ENCODE results near the gene SNTB2. TPM values are rescaled to one million over a fixed set of nuclear protein-coding genes. Genes with fewer than 3 reads are reported as not detected.

SNTB2 gene
- total and polyA plus RNA-seq, 9 of the 15 experiments (the other 6 are each of a cell fraction or from before 2014, with no cell fraction given): 1.2 to 13.7 (median 5.7) TPM

- in situ Hi-C loops (cut with MboI) (no loop called here), intact Hi-C loops (cut with micrococcal nuclease) (no loop called here)
- Histone ChIP-seq H3K79me2 (ENCODE audit: control insufficient read depth, insufficient read depth, low read length) (peaks cover 37% of the 10 kb centered on the region), H3K4me2 (ENCODE audit: insufficient read depth, low read length) (no peak overlapping the region), H3K27me3 (ENCODE audit: control insufficient read depth in 2 of 2, insufficient read depth in 2 of 2, low read length in 2 of 2) (no peaks in the 10 kb centered on the region), H3K4me1 (replicated peaks in 1 of 2; ENCODE audit: control insufficient read depth in 2 of 2, insufficient read depth in 2 of 2, low read length in 2 of 2) (peaks cover 2 to 18% of the 10 kb centered on the region in 2 experiments; a peak in 4 of 5 replicates), H4K20me1 (replicated peaks; ENCODE audit: control insufficient read depth, insufficient read depth, low read length) (peaks cover 11% of the 10 kb centered on the region; the same call in 1 of the 2 replicates), H3K36me3 (ENCODE audit: control insufficient read depth, insufficient read depth, low read length) (peaks cover 94% of the 10 kb centered on the region), H3K4me3 (no peak overlapping the region), H3K27ac (ENCODE audit: extremely low read depth, low read depth, low read length) (no peak overlapping the region), H3K9ac (ENCODE audit: insufficient read depth in 1 of 2, low read depth in 2 of 2, low read length in 2 of 2) (peak overlapping the region in 1 of 2 experiments; percentile 17; a peak in 2 of 4 replicates), H3K9me3 (replicated peaks; ENCODE audit: control insufficient read depth, insufficient read depth, low read depth, low read length) (no peaks in the 10 kb centered on the region), H2AFZ (ENCODE audit: low read depth, low read length) (no peak overlapping the region), H3K9me1 (ENCODE audit: control insufficient read depth, insufficient read depth, low read length) (no peaks in the 10 kb centered on the region)
- no peak for FAIRE-seq
- BruUV-seq (replicated peaks): no TSS peak
- DNase-seq (ENCODE audit: extremely low read depth in 1 of 4, low spot score in 3 of 4): no peak
- ATAC-seq: no peak
- 89% methylated on average over 10 of the region's 10 CpGs for WGBS (ENCODE audit: insufficient coverage, low coverage, missing lambda C conversion rate)
- ChIA-PET CTCF (ENCODE audit: low intra/inter-chr PET ratio) (no interaction called here), POLR2A (interaction anchor here (0.6 to 5.5 kb wide), 3 partner anchors 9 to 405 kb away, joined by 3 to 51 read pairs (median 3); partner anchors contain the start of gene PDF)
- TF ChIP-seq POU5F1 (IDR thresholded peaks at IDR 0.05; ENCODE audit: borderline replicate concordance, low read depth, low read length, partially characterized antibody) (no peak), ZNF224 (CRISPR knock-in tag; IDR thresholded peaks at IDR 0.05) (no peak), CREB1 (IDR thresholded peaks at IDR 0.05) (no peak), CREB1 (CRISPR knock-in tag; IDR thresholded peaks at IDR 0.05) (no peak), CBX3 (IDR thresholded peaks at IDR 0.05; ENCODE audit: borderline replicate concordance in 1 of 2, low read length in 2 of 2) (no peak), TCF3 (CRISPR knock-in tag; IDR thresholded peaks at IDR 0.05) (no peak), RNF219 (CRISPR knock-in tag; IDR thresholded peaks at IDR 0.05) (no peak), ZNF655 (CRISPR knock-in tag; IDR thresholded peaks at IDR 0.05) (no peak), CTCFL (IDR thresholded peaks at IDR 0.05; ENCODE audit: borderline replicate concordance, insufficient read depth, low read depth, low read length, poor library complexity, severe bottlenecking) (no peak), CUX1 (CRISPR knock-in tag; IDR thresholded peaks at IDR 0.05) (no peak), ESRRA (IDR thresholded peaks at IDR 0.05; ENCODE audit: borderline replicate concordance, low read depth) (peak; percentile 70; the same call in 1 of the 2 replicates)
Measured at GRCh38 chr16:69318911-69319289, 131.9 kb downstream of the SNTB2 start.

Measured in K562 (cell line).